ENCODE results near the gene SRPK2. TPM values are rescaled to one million over a fixed set of nuclear protein-coding genes. Genes with fewer than 3 reads are reported as not detected.
"Not testable (repeated sequence)": the region's sequence is repeated elsewhere in the genome, so short reads cannot be mapped to it uniquely, and the experiment has no call there.

Gene SRPK2
- polyA plus RNA-seq (ENCODE audit: insufficient read length in 4 of 4), result 10 to 100 TPM; 50.4 to 52.5 (median 51.7) TPM

DNA sequence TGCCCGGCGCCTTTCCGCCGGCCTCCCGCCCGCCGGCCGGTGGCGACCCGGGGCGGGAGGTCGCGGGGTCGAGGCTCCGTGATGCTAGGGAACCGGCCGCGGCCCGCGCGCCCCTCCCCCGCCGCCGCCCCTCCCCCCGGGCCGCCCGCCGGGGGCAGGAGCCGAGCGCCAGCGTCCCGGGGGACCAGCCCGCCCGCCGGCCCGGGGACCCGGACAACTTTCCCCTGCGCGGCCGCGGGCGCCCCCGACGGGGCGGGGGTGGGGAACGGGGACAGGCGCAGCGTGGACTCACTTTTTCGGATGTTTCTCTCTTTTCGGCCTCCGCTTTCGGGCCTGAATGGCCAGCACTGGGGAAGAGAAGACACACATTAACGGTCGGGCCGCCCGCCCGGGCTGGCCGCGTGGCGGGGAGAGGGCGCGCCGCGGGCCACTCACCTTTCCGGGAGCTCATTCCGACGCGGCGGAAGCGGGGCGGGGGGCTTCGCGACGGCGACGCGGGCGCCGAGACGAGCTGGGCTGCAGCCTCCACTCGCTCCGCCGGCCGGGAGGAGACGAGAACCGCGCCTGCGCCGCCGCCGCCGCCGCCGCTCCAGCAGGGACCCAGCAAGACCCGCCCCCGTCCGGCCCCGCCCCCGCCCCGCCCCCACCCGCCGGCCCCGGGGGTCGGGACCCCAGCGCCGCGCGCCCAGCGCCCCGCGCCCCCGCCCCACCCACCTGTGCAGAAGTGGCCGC lies at the start of gene SRPK2:
Gene SRPK2, minus strand, starts transcription at position 566 of the 732 bp plus-strand sequence.
- peak in 2 of 4 donors; percentile 34 for DNase-seq (ENCODE audit: low read depth in 4 of 4, low spot score in 2 of 4)

GRCh38 chr7:105438254-105438653 lies 49.5 kb upstream of the SRPK2 start:
- no peak for DNase-seq (ENCODE audit: low read depth in 4 of 4, low spot score in 2 of 4)

- DNase-seq (ENCODE audit: low read depth in 4 of 4, low spot score in 2 of 4), result not testable (repeated sequence)
These were observed 48.6 kb upstream of the SRPK2 start for GRCh38 chr7:105437356-105437755.

- peak in 3 of 4 donors; percentile 31 to 56 (median 54) for DNase-seq (ENCODE audit: low read depth in 4 of 4, low spot score in 2 of 4)
These were observed 41.3 kb upstream of the SRPK2 start for GRCh38 chr7:105429746-105430612.

DNA sequence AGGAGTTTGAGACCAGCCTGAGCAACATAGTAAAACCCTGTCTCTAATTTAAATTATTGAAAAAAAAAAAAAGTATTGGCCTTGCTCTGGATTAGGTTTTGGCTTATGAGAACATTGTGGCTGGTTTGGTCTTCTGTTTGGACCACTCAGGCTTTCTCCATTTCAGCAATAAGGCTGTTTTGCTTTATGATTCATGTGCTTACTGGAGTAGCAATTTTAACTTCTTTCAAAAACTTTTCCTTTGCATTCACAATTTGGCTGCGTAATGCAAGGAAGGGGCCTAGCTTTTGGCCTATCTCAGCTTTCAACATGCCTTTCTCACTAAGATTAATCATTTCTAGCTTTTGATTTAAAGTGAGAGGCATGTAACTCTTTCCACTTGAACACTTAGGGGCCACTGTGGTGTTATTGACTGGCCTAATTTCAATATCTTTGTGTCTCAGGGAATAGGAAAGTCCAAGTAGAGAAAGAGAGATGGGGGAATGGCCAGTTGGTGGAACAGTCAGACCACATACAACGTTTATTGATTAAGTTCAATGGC lies 38.0 kb upstream of the SRPK2 start:
- DNase-seq (ENCODE audit: low read depth in 4 of 4, low spot score in 2 of 4), result no peak

DNA sequence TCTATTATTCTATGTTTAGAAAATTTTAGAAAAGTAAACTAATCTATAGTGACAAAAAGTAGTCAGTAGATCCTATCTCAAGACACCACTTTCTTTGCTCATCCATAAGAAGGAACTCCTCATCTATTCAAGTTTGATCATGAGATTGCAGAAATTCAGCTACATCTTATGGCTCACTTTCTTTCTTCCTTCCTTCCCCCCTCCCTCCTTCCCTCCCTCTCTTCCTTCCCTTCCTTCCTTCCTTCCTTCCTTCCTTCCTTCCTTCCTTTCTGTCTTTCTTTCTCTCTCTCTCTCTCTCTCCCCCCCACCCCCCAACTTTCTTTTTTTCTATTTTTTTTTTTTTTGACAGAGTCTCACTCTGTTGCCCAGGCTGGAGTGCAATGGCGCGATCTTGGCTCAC lies 35.3 kb upstream of the SRPK2 start:
- no peak for DNase-seq (ENCODE audit: low read depth in 4 of 4, low spot score in 2 of 4)

DNA sequence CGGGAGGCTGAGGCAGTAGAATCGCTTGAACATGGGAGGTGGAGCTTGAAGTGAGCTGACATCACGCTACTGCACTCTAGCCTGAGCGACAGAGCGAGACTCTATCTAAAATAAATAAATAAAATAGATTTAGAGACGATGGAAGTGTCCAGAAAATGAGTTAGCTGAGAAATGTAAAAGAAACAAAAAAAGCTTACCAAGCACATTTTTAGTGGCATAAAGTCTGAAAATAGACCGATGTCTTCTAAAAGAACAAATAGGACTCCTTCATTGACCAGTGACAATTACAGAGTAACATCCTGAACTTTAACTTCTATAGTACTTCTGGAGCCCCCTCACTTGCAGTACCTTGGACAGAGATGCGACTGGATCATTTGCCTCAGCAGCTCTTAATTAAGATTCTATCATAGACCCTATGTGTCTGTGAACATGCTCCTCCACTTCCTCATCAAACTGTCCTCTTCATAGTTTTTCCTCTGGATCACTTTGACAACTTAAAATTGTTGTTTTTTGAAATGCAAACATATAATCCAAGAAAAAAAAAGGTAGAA lies 25.2 kb upstream of the SRPK2 start:
- no peak for DNase-seq (ENCODE audit: low read depth in 4 of 4, low spot score in 2 of 4)

GRCh38 chr7:105410774-105411173 lies 22.1 kb upstream of the SRPK2 start:
- DNase-seq (ENCODE audit: low read depth in 4 of 4, low spot score in 2 of 4), result not testable (repeated sequence)

DNA sequence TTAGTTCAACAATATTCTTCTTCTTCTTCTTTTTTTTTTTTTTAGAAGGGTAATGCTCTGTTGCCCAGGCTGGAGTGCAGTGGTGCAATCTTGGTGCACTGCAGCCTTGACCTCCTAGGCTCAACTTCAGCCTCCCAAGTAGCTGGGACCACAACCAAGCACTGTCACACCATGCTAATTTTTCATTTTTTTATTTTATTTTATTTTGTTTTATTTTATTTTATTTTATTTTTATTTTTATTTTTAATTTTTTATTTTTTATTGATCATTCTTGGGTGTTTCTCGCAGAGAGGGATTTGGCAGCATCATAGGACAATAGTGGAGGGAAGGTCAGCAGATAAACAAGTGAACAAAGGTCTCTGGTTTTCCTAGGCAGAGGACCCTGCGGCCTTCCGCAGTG lies 21.1 kb upstream of the SRPK2 start:
- not testable (repeated sequence) for DNase-seq (ENCODE audit: low read depth in 4 of 4, low spot score in 2 of 4)

GRCh38 chr7:105408791-105409410 lies 20.2 kb upstream of the SRPK2 start:
- DNase-seq (ENCODE audit: low read depth in 4 of 4, low spot score in 2 of 4), result no peak

DNA sequence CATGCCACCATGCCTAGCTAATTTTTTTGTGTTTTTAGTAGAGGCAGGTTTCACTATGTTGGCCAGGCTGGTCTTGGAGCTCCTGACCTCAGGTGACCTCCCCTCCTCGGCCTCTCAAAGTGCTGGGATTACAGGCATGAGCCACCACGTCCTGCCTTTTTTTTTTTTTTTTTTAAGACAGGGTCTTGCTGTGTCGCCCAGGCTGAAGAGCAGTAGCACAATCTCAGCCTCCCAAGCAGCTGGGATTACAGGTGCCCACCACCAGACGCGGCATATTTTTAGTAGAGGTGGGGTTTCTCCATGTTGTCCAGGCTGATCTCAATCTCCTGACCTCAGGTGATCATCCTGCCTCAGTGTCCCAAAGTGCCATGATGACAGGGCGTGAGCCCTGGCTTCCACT lies 14.4 kb upstream of the SRPK2 start:
- no peak for DNase-seq (ENCODE audit: low read depth in 4 of 4, low spot score in 2 of 4)

- no peak for DNase-seq (ENCODE audit: low read depth in 4 of 4, low spot score in 2 of 4)
These were observed 13.7 kb upstream of the SRPK2 start for GRCh38 chr7:105402221-105403095.

- DNase-seq (ENCODE audit: low read depth in 4 of 4, low spot score in 2 of 4), result no peak
These were observed 10.5 kb upstream of the SRPK2 start for GRCh38 chr7:105399043-105399725.

- no peak for DNase-seq (ENCODE audit: low read depth in 4 of 4, low spot score in 2 of 4)
These were observed 7.8 kb upstream of the SRPK2 start for GRCh38 chr7:105396566-105396965.

DNA sequence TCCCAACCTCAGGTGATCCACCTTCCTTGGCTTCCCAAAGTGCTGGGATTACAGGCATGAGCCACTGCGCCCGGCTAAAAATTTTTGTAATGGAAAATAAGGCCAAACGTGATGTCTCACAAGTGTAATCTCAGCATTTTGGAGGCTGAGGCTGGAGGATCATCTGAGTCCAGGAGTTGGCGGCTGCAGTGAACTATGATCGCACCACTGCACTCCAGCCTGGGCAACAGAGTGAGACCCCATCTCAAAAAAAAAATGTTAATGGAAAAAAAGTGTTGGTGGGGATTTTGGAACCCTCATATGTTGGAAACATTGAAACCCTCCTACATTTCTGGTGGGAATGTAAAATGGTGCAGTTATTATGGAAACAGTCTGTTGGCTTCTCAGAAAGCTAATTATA lies 2.7 kb upstream of the SRPK2 start:
- DNase-seq (ENCODE audit: low read depth in 4 of 4, low spot score in 2 of 4), result no peak

- no peak for DNase-seq (ENCODE audit: low read depth in 4 of 4, low spot score in 2 of 4)
These were observed 1.2 kb upstream of the SRPK2 start for GRCh38 chr7:105389889-105390288.

- peak in 2 of 4 donors; percentile 32 to 38 for DNase-seq (ENCODE audit: low read depth in 4 of 4, low spot score in 2 of 4)
These were observed 448 bp upstream of the SRPK2 start for GRCh38 chr7:105389088-105389650.

- peak in 2 of 4 donors; percentile 31 to 34 for DNase-seq (ENCODE audit: low read depth in 4 of 4, low spot score in 2 of 4)
These were observed 989 bp downstream of the SRPK2 start for GRCh38 chr7:105387508-105388355.
